GM12872 (cell line): ENCODE data around the gene RHOT1.

Experiments used
- TF ChIP-seq, protein P1 (sequence below): IDR thresholded peaks from 3 replicates; pipeline ENCODE4 v1.5.1; 2011; ENCODE audit warnings: low read depth, mild to moderate bottlenecking, low read length, moderate library complexity; ENCODE audit not compliant: insufficient read depth

The RHOT1 gene

DNA sequence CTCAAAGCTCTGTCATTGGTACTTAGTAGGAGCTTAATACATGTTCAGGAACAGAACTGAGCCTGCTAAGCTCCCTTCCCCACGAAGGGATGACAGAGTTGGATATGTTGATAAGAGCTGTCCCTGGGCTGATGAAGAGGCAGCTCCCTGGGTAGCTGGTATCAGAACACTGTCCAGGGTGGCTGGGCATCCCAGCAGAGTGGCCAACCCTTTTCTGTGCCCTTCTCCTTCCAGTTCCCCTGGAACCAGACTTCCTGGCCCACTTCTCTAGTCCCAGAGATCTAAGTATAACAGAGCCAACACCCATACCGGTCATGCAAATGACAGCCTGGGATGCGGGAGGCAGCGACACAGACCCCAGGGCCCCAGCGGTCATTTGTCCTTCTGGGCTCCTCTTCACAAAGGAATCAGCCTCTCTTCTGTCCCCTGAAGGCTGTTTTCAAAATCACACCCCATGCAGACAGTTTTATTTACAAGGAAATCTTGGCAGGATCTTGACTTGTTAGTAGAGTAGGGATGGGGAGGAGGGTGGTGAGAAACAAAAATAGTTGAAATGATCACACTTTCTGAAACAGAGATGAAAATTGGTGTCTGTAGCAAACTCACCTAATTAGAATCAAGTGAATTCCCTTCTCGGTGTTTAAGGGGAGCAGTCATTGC is 122.0 kb downstream of the RHOT1 start:
- TF ChIP-seq, protein P1, sequence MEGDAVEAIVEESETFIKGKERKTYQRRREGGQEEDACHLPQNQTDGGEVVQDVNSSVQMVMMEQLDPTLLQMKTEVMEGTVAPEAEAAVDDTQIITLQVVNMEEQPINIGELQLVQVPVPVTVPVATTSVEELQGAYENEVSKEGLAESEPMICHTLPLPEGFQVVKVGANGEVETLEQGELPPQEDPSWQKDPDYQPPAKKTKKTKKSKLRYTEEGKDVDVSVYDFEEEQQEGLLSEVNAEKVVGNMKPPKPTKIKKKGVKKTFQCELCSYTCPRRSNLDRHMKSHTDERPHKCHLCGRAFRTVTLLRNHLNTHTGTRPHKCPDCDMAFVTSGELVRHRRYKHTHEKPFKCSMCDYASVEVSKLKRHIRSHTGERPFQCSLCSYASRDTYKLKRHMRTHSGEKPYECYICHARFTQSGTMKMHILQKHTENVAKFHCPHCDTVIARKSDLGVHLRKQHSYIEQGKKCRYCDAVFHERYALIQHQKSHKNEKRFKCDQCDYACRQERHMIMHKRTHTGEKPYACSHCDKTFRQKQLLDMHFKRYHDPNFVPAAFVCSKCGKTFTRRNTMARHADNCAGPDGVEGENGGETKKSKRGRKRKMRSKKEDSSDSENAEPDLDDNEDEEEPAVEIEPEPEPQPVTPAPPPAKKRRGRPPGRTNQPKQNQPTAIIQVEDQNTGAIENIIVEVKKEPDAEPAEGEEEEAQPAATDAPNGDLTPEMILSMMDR, result no peak

DNA sequence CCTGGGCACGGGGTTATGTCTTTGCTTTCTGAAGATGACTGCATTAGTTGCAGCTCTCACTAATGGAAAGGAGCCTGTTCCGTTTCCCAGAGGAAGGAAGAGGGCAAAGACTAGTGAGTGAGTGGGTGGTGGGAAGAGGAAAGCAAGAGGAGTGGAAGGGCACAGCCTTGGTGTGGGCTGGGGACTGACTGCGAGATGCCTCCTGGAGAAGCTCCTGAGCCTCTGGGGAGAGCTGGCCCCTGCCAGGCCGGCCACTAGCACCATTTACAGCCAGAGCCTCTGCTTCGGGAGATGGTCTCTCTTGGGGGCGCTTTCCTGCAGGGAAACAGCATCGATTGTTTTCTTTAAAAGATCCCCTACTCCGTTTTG is 122.5 kb downstream of the RHOT1 start:
- TF ChIP-seq, protein P1, result no peak

DNA sequence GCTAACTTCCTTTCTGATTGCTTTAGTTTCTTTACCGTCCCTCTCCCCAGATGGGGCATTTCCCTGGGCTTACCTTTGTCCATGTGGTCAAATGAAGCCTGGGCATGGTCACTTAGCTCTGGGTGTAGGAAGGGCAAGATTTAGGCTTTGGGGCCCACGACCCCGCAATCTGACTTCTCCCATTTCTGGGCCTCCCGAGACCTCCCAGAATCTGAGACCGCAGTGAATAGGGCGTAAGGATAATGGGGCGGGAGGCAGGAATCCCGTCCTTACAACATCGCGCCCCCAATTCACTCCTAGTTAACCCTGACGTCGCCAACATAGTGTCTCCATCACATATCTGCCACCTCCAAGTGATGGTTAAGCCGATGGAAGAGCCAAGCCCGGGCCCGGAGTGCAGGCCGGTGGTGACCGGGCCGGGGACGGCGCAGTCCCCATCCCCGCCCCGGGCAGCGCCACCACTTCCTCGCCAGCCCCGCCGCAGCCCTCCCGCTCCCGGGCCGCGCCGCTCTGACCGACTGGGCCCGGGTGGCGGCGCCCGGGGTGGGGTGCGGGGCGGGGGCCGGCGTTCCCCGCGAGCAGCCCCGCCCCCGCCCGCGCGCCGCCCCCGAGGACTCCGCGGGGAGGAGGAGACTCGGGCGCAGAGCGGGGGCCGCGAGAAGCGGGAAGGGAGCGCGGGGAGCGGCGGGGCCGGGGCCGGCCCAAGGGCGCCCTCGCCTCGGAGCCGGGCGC is 123.1 kb downstream of the RHOT1 start, which contains the start of gene RHBDL3:
TSS of gene RHBDL3 (plus strand) at position 641 of the 732 bp plus-strand sequence. CDS start 358 bp downstream, outside the sequence.
- TF ChIP-seq, protein P1, result no peak

DNA sequence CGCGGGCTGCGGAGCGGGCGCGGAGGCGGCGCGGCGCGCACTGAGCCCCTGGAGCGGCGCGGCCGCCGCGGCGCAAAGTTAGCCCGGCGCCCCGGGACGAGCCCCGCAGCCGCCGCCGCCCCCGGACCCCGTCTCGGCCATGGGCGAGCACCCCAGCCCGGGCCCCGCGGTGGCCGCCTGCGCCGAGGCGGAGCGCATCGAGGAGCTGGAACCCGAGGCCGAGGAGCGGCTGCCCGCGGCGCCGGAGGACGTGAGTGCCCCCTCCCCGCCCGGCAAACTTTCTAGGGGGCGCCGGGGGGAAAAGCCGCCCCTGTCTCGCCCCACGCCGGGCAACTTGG is 123.7 kb downstream of the RHOT1 start:
- TF ChIP-seq, protein P1, result no peak

DNA sequence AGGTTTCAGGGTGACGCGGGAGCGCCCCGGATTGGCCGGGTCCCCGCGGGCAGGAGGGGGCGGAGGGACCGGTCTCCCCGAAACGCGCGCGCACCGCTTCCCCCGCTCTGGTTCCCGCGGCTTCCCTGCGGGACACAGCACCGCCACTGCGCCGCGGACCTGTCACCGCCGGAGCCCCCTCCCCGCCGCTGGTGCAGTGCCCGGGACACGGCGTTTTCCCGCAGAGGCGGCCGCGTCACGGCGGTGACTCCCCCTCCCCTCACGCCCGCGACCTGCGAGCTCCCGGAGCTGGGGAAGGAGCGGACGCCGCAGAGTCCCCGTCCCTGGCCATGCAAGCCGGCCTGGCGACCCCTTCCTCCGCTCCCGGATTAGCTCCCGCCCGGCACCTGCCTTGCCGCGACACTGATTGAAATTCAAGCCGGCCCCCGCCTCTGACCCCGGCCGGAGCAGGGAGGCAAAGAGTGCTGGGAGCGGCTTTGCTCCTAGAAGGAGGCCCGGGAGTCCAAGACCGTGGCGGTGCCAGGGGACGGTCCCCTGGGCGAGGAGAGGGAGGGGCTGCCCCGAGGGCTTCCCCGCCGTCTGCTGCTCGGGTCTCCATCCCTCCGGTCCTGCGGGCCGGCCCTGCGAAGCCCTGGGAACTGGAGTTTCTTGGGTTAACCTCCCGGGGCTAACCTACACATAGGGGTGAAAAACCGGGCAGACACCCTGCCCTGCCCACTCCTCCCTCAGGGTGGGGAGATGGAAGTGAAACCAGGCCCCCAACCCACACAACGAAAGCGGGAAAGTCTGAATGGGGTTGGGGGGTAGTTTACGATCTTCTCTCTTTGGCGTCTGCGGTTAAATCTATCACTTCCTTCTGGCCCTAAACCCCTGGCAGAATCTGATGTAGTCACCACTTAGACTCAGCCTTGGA is 124.3 kb downstream of the RHOT1 start:
- TF ChIP-seq, protein P1, result no peak

DNA sequence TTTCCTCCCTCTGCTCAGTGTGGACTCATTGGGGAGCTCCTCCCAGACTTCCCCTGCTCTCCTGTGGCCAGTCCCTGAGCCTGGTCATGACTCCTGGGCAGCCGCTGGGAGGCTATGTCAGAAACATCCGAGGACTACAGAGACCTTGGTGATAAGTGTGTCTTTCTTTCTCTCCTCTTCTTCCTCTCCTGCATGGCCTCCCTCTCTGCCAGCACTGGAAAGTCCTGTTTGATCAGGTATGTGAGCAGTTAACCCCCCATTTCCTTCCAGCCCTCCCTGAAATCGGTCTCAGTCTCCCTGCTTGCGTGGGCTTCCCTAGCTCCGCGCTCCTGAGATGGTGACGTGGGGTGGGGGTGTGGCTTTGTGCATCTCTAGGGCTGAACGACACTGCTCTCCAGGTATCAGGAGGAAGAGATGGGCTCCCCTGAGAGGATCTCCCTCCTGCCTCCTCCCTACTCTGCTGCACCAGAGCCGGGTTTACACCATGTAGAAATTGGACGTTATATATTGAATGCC is 125.4 kb downstream of the RHOT1 start:
- TF ChIP-seq, protein P1, result no peak

DNA sequence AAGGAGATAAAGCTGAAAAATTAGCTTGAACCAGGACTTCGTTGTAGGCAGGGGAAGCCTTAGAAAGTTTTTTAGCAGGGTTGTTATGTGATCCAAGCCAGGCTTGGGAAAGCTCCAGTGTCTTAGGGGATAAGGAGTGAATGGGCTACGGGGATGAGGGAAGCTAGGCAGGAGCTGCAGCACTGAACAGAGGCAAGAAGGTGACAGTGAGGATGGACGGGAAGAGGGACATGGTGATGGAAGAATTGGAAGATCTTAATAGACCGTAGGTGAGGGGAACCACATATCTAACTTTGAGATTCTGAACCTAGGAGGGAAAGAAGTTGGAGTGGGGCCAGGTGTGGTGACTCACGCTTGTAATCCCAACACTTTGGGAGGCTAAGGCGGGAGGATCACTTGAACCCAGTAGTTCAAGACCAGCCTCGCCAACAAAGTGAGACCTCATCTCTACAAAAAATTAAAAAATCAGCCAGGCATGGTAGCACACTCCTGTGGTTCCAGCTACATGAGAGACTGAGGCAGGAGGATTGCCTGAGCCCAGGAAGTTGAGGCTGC is 126.5 kb downstream of the RHOT1 start:
- TF ChIP-seq, protein P1, result no peak
